ENCODE data around the gene CDR2. TPM values are rescaled to one million over a fixed set of nuclear protein-coding genes. Genes with fewer than 3 reads are reported as not detected.

Gene CDR2
- total and polyA plus RNA-seq, 2 experiments from 2014 or later: 26.7 to 30.9 TPM

- H2AFZ ChIP-seq: no peak overlapping the region
- no peaks in the 10 kb centered on the region for H4K20me1 ChIP-seq (ENCODE audit: insufficient read depth, poor library complexity, severe bottlenecking)
- no peak overlapping the region for H3K27ac ChIP-seq
- no peak overlapping the region for H3K4me3 ChIP-seq
- no peaks in the 10 kb centered on the region for H3K79me2 ChIP-seq
- H3K4me1 ChIP-seq (ENCODE audit: insufficient read depth): no peaks in the 10 kb centered on the region
- no peaks in the 10 kb centered on the region for H3K9me2 ChIP-seq (replicated peaks; ENCODE audit: insufficient read depth)
- TF ChIP-seq EZH2phosphoT487 (IDR thresholded peaks at IDR 0.05; ENCODE audit: low read depth, severe bottlenecking, unreplicated experiment) (no peak), EZH2 (IDR thresholded peaks at IDR 0.05; ENCODE audit: borderline replicate concordance) (no peak), CTCF (IDR thresholded peaks at IDR 0.05; ENCODE audit: poor library complexity) (no peak)
- no peak overlapping the region for H3K4me2 ChIP-seq
- H3K9me3 ChIP-seq (ENCODE audit: low read depth): no peaks in the 10 kb centered on the region
- 86% methylated on average over 37 of the region's 37 CpGs for WGBS (ENCODE audit: low lambda C conversion rate, missing lambda C conversion rate)
- no peaks in the 10 kb centered on the region for H3K27me3 ChIP-seq
- H3K36me3 ChIP-seq (replicated peaks; ENCODE audit: insufficient read depth, low read depth): no peaks in the 10 kb centered on the region
- no peak for DNase-seq (ENCODE audit: low spot score)
Observed at GRCh38 chr16:22314661-22315626, 59.5 kb downstream of the CDR2 start.

GRCh38 chr16:22313876-22314470 is 60.4 kb downstream of the CDR2 start:
- no peaks in the 10 kb centered on the region for H3K27me3 ChIP-seq
- no peaks in the 10 kb centered on the region for H3K36me3 ChIP-seq (replicated peaks; ENCODE audit: insufficient read depth, low read depth)
- 95% methylated on average over 10 of the region's 10 CpGs for WGBS (ENCODE audit: low lambda C conversion rate, missing lambda C conversion rate)
- no peaks in the 10 kb centered on the region for H3K9me2 ChIP-seq (replicated peaks; ENCODE audit: insufficient read depth)
- H3K9me3 ChIP-seq (ENCODE audit: low read depth): no peaks in the 10 kb centered on the region
- no peak overlapping the region for H3K27ac ChIP-seq
- no peaks in the 10 kb centered on the region for H3K79me2 ChIP-seq
- no peaks in the 10 kb centered on the region for H3K4me1 ChIP-seq (ENCODE audit: insufficient read depth)
- no peak overlapping the region for H3K4me3 ChIP-seq
- no peak for TF ChIP-seq EZH2phosphoT487 (IDR thresholded peaks at IDR 0.05; ENCODE audit: low read depth, severe bottlenecking, unreplicated experiment)
- TF ChIP-seq CTCF (IDR thresholded peaks at IDR 0.05; ENCODE audit: poor library complexity): no peak
- no peak for TF ChIP-seq EZH2 (IDR thresholded peaks at IDR 0.05; ENCODE audit: borderline replicate concordance)
- no peaks in the 10 kb centered on the region for H4K20me1 ChIP-seq (ENCODE audit: insufficient read depth, poor library complexity, severe bottlenecking)
- no peak for DNase-seq (ENCODE audit: low spot score)
- H2AFZ ChIP-seq: no peak overlapping the region
- H3K4me2 ChIP-seq: no peak overlapping the region

GRCh38 chr16:22312897-22313781 is 61.3 kb downstream of the CDR2 start:
- H3K9me3 ChIP-seq (ENCODE audit: low read depth): no peaks in the 10 kb centered on the region
- H3K4me2 ChIP-seq: no peak overlapping the region
- WGBS (ENCODE audit: low lambda C conversion rate, missing lambda C conversion rate): 90% methylated on average over 23 of the region's 23 CpGs
- H3K79me2 ChIP-seq: no peaks in the 10 kb centered on the region
- TF ChIP-seq EZH2 (IDR thresholded peaks at IDR 0.05; ENCODE audit: borderline replicate concordance): no peak
- no peaks in the 10 kb centered on the region for H3K36me3 ChIP-seq (replicated peaks; ENCODE audit: insufficient read depth, low read depth)
- no peak overlapping the region for H2AFZ ChIP-seq
- H3K4me1 ChIP-seq (ENCODE audit: insufficient read depth): no peaks in the 10 kb centered on the region
- no peak overlapping the region for H3K27ac ChIP-seq
- no peaks in the 10 kb centered on the region for H4K20me1 ChIP-seq (ENCODE audit: insufficient read depth, poor library complexity, severe bottlenecking)
- H3K4me3 ChIP-seq: no peak overlapping the region
- H3K27me3 ChIP-seq: no peaks in the 10 kb centered on the region
- DNase-seq (ENCODE audit: low spot score): no peak
- H3K9me2 ChIP-seq (replicated peaks; ENCODE audit: insufficient read depth): no peaks in the 10 kb centered on the region
